Fibroblast of lung (primary cell): Measurements from ENCODE around the gene AKT2. TPM values are rescaled to one million over a fixed set of nuclear protein-coding genes. Genes with fewer than 3 reads are reported as not detected.

ENCODE experiments used
- DNase-seq, 2 donors: peaks; one replicate each; pipeline versions ENCODE4 v3.0.0 to v3.0.0-alpha.2; 2010; ENCODE audit warnings: low read depth in 2 of 2
- H2AFZ ChIP-seq: 2 replicates; pipeline ENCODE4 v1.5.1; 2012; ENCODE audit warnings: low read length, control low read depth, inconsistent platforms
- H3K27ac ChIP-seq: 2 replicates; pipeline ENCODE4 v1.5.1; 2011; ENCODE audit warnings: low read length, control low read depth; ENCODE audit not compliant: insufficient read depth
- H3K27me3 ChIP-seq: 2 replicates; pipeline ENCODE4 v1.5.1; 2011; ENCODE audit warnings: mild to moderate bottlenecking, low read length; ENCODE audit not compliant: control insufficient read depth, insufficient read depth
- H3K36me3 ChIP-seq: 2 replicates; pipeline ENCODE4 v1.5.1; 2011; ENCODE audit warnings: low read length; ENCODE audit not compliant: control insufficient read depth, insufficient read depth
- H3K4me1 ChIP-seq: 2 replicates; pipeline ENCODE4 v1.5.1; 2011; ENCODE audit warnings: low read length; ENCODE audit not compliant: control insufficient read depth, insufficient read depth; ENCODE audit errors: extremely low read depth
- H3K4me2 ChIP-seq: 2 replicates; pipeline ENCODE4 v1.5.1; 2011; ENCODE audit warnings: low read length, control low read depth; ENCODE audit not compliant: insufficient read depth; ENCODE audit errors: extremely low read depth
- H3K4me3 ChIP-seq, 4 experiments: fragments of 200-600 bp in 1 of 4; sonication (generic) in 1 of 4; replicated peaks in 1 of 4; 2 replicates each; pipeline ENCODE4 v1.5.1; 2011 to 2016; ENCODE audit warnings: low read length in 4 of 4, low read depth in 3 of 4, mild to moderate bottlenecking in 3 of 4, control low read depth in 2 of 4, inconsistent platforms in 1 of 4, mixed read lengths in 1 of 4; ENCODE audit not compliant: insufficient read depth in 1 of 4; ENCODE audit errors: control extremely low read depth in 1 of 4
- H3K79me2 ChIP-seq: 2 replicates; pipeline ENCODE4 v1.5.1; 2012; ENCODE audit warnings: mild to moderate bottlenecking, low read length, inconsistent platforms; ENCODE audit not compliant: control insufficient read depth, insufficient read depth
- H3K9ac ChIP-seq: 2 replicates; pipeline ENCODE4 v1.5.1; 2011; ENCODE audit warnings: mild to moderate bottlenecking, low read length, control low read depth; ENCODE audit not compliant: insufficient read depth
- H3K9me3 ChIP-seq: 2 replicates; pipeline ENCODE4 v1.5.1; 2012; ENCODE audit warnings: low read depth, low read length; ENCODE audit not compliant: control insufficient read depth, insufficient read depth
- H4K20me1 ChIP-seq: 2 replicates; pipeline ENCODE4 v1.5.1; 2011; ENCODE audit warnings: low read length; ENCODE audit not compliant: control insufficient read depth, insufficient read depth; ENCODE audit errors: extremely low read depth
- EZH2 ChIP-seq: IDR thresholded peaks from 2 replicates; pipeline ENCODE4 v1.5.1; 2012; ENCODE audit warnings: low read length, control low read depth, mild to moderate bottlenecking; ENCODE audit errors: missing control alignments
- polyA plus RNA-seq, 2 donors: library from polyadenylated mRNA; depleted of rRNA in 1 of 2; stranded (reverse) in 1 of 2; unstranded in 1 of 2; fragments of >200 nt; gene quantifications; 2 replicates each; pipeline ENCODE4 v1.2.1, GENCODE V29; 2011 to 2012; ENCODE audit warnings: missing spikeins in 1 of 2
- total RNA-seq: library from RNA; depleted of rRNA; stranded (reverse); fragments of >200 nt; gene quantifications from 2 replicates; pipeline ENCODE4 v1.2.1, GENCODE V29; 2014
- TF ChIP-seq, protein P1 (sequence below), 2 donors: IDR thresholded peaks in 1 of 2; conservative IDR thresholded peaks in 1 of 2; 1 replicate in 1 of 2; 2 replicates in 1 of 2; pipeline ENCODE4 v1.5.1; 2011 to 2012; ENCODE audit warnings: low read length in 2 of 2, control low read depth in 1 of 2, inconsistent platforms in 1 of 2, low read depth in 1 of 2, mild to moderate bottlenecking in 1 of 2

Gene AKT2
- total and polyA plus RNA-seq, 2 donors (not counting 1 experiment from before 2014, with no cell fraction given): 76.0 to 81.5 TPM

DNA sequence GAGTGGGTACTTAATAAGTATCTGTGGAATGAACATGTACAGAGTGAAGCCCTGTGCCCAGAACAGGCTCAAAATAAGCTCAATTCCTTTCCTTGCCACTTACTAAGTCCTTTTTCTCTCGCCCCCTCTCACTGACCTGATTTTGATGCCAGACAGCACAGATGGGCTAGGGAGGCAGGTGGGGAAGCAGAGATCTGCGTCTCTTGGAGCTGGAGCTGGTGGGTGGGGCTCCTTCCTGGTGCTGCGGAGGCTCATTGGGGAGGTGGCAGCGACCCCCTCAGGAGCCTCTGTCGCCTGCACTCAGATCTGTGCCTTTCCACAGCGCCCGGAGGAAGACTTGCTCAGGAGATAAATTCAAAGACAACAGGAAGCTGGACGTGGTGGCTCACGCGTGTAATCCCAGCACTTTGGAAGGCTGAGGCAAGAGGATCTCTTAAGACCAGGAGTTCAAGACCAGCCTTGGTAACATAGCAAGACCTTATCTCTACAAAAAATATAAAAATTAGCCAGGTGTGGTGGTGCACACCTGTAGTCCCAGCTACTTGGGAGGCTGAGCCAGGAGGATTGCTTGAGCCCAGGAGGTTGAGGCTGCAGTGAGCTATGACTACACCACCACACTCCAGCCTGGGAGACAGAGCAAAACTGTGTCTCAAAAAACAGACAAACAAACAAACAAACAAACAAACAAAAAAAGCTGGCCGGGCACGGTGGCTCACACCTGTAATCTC is 14.6 kb downstream of the AKT2 start:
- H3K4me3 ChIP-seq: no peak overlapping the region
- no peak overlapping the region for H3K4me2 ChIP-seq
- H3K27me3 ChIP-seq: no peaks in the 10 kb centered on the region
- H3K79me2 ChIP-seq: peaks cover 66% of the 10 kb centered on the region
- no peak for TF ChIP-seq EZH2
- TF ChIP-seq, protein P1, sequence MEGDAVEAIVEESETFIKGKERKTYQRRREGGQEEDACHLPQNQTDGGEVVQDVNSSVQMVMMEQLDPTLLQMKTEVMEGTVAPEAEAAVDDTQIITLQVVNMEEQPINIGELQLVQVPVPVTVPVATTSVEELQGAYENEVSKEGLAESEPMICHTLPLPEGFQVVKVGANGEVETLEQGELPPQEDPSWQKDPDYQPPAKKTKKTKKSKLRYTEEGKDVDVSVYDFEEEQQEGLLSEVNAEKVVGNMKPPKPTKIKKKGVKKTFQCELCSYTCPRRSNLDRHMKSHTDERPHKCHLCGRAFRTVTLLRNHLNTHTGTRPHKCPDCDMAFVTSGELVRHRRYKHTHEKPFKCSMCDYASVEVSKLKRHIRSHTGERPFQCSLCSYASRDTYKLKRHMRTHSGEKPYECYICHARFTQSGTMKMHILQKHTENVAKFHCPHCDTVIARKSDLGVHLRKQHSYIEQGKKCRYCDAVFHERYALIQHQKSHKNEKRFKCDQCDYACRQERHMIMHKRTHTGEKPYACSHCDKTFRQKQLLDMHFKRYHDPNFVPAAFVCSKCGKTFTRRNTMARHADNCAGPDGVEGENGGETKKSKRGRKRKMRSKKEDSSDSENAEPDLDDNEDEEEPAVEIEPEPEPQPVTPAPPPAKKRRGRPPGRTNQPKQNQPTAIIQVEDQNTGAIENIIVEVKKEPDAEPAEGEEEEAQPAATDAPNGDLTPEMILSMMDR (conservative IDR thresholded peaks at IDR 0.05 in 1 of 2, IDR thresholded peaks at IDR 0.05 in 1 of 2; ENCODE audit: low read depth in 1 of 2, low read length in 2 of 2): no peak
- no peak for DNase-seq
- H3K9ac ChIP-seq: no peak overlapping the region
- H3K36me3 ChIP-seq: no peaks in the 10 kb centered on the region
- no peak overlapping the region for H2AFZ ChIP-seq
- peaks cover 4% of the 10 kb centered on the region for H3K4me1 ChIP-seq
- no peaks in the 10 kb centered on the region for H3K9me3 ChIP-seq
- H3K27ac ChIP-seq: no peak overlapping the region
- H4K20me1 ChIP-seq: peaks cover 1% of the 10 kb centered on the region

DNA sequence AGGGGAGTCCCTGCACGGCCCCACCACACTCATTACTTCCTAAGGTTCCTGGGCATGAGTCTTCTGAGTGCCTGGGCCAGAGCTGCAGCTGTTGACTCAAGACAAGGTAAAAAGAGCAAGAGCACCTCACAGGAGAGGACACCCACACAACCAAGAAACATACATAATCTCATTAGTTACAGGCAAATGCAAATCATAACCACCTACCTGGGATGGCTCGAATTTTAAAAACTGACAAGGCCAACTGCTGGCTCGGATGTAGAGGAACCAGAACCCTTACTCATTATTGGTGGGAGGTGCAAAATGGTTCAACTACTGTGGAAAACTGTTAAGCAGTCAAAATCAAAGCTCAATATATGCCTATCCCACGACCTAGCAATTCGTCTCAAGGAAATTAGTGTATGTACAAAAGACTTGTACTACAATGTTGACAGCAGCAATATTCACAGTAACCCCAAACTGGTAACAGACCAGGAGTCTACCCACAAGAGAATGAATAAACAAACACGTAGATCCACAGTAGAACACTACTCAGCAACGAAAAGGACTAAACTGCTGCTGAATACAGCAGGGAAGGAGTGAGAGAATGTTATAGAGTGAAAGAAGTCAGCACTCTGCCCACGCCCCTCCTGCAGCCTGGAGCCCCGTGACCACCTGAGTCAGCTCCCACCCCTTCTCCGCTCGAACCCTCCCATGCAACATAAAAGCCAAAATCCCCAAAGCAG is 15.8 kb downstream of the AKT2 start:
- Histone ChIP-seq H4K20me1 (no peaks in the 10 kb centered on the region), H3K79me2 (peaks cover 60% of the 10 kb centered on the region)
- no peak for DNase-seq

DNA sequence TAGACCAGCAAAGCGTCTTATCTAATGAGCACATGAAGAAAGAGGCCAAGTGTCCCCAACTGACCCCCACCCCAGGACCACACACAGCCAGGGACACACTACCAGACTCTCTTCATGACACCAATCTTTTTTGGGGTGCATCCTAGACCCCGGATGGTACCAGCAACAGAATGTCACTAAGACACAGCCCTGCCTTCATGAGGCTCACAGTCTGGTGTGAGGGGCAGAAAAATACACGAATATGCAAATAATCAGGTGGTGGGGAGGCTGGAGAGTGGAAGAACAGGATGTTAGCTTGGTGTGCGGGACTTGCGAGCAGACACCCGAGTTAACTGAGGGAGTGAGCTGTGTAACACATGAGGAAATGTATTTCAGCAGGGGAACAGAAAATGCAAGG is 17.5 kb downstream of the AKT2 start:
- H3K4me1 ChIP-seq: peaks cover 4% of the 10 kb centered on the region
- H4K20me1 ChIP-seq: no peaks in the 10 kb centered on the region
- H3K27ac ChIP-seq: no peak overlapping the region
- H3K9ac ChIP-seq: no peak overlapping the region
- no peaks in the 10 kb centered on the region for H3K27me3 ChIP-seq
- H3K4me3 ChIP-seq: no peak overlapping the region
- no peak for DNase-seq
- TF ChIP-seq EZH2: no peak
- TF ChIP-seq, protein P1 (conservative IDR thresholded peaks at IDR 0.05 in 1 of 2, IDR thresholded peaks at IDR 0.05 in 1 of 2; ENCODE audit: low read depth in 1 of 2, low read length in 2 of 2): no peak
- no peak overlapping the region for H2AFZ ChIP-seq
- H3K36me3 ChIP-seq: peaks cover 4% of the 10 kb centered on the region
- no peak overlapping the region for H3K4me2 ChIP-seq
- H3K79me2 ChIP-seq: peaks cover 54% of the 10 kb centered on the region
- H3K9me3 ChIP-seq: no peaks in the 10 kb centered on the region

More for the DNA sequence above, 15.8 kb downstream of the AKT2 start:
- H2AFZ ChIP-seq: no peak overlapping the region
- TF ChIP-seq, protein P1 (conservative IDR thresholded peaks at IDR 0.05 in 1 of 2, IDR thresholded peaks at IDR 0.05 in 1 of 2; ENCODE audit: low read depth in 1 of 2, low read length in 2 of 2): no peak
- TF ChIP-seq EZH2: no peak
- no peak overlapping the region for H3K4me3 ChIP-seq
- no peak overlapping the region for H3K9ac ChIP-seq
- no peak overlapping the region for H3K4me2 ChIP-seq
- peaks cover 4% of the 10 kb centered on the region for H3K4me1 ChIP-seq
- no peaks in the 10 kb centered on the region for H3K27me3 ChIP-seq
- no peak overlapping the region for H3K27ac ChIP-seq
- H3K36me3 ChIP-seq: no peaks in the 10 kb centered on the region
- no peaks in the 10 kb centered on the region for H3K9me3 ChIP-seq
